Loucy (cell line): ENCODE data around the gene KRT74.

Experiments
- EZH2phosphoT487 ChIP-seq: fragments of 200-600 bp; IDR thresholded peaks from 2 replicates; pipeline ENCODE4 v1.6.1; 2018; ENCODE audit warnings: antibody characterized with exemption, mild to moderate bottlenecking, moderate library complexity, borderline replicate concordance
- TF ChIP-seq, protein P1 (sequence below): fragments of 200-600 bp; sonication (generic); conservative IDR thresholded peaks from 2 replicates; pipeline ENCODE4 v1.5.1; 2014; ENCODE audit warnings: mild to moderate bottlenecking, antibody characterized with exemption, low read length

- TF ChIP-seq, protein P1, sequence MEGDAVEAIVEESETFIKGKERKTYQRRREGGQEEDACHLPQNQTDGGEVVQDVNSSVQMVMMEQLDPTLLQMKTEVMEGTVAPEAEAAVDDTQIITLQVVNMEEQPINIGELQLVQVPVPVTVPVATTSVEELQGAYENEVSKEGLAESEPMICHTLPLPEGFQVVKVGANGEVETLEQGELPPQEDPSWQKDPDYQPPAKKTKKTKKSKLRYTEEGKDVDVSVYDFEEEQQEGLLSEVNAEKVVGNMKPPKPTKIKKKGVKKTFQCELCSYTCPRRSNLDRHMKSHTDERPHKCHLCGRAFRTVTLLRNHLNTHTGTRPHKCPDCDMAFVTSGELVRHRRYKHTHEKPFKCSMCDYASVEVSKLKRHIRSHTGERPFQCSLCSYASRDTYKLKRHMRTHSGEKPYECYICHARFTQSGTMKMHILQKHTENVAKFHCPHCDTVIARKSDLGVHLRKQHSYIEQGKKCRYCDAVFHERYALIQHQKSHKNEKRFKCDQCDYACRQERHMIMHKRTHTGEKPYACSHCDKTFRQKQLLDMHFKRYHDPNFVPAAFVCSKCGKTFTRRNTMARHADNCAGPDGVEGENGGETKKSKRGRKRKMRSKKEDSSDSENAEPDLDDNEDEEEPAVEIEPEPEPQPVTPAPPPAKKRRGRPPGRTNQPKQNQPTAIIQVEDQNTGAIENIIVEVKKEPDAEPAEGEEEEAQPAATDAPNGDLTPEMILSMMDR, result no peak
- no peak for TF ChIP-seq EZH2phosphoT487
Observed at GRCh38 chr12:52608161-52608560, 34.5 kb upstream of the KRT74 start.
